ENCODE measurements around the gene RAE1.
A peak's percentile ranks its signal among the peaks of the same experiment; 100 is the strongest.
"Not testable (repeated sequence)": the region's sequence is repeated elsewhere in the genome, so short reads cannot be mapped to it uniquely, and the experiment has no call there.

Gene RAE1

GRCh38 chr20:57327820-57328219 is 23.2 kb upstream of the RAE1 start:
- DNase-seq = no peak

GRCh38 chr20:57329608-57330221 is 21.3 kb upstream of the RAE1 start, which contains the start of gene SPO11:
SPO11 (plus strand) TSS chr20:57329803; CDS start chr20:57329868, 65 bp downstream.
- DNase-seq = no peak

GRCh38 chr20:57330998-57331397 is 20.1 kb upstream of the RAE1 start:
- peak; percentile 4 for DNase-seq

GRCh38 chr20:57332105-57333089 is 18.7 kb upstream of the RAE1 start:
- DNase-seq = no peak

GRCh38 chr20:57335392-57335791 is 15.7 kb upstream of the RAE1 start:
- no peak for DNase-seq

- no peak for DNase-seq
Measured at GRCh38 chr20:57341663-57342062, 9.4 kb upstream of the RAE1 start.

GRCh38 chr20:57342829-57343228 is 8.2 kb upstream of the RAE1 start:
- DNase-seq = no peak

- no peak for DNase-seq
Measured at GRCh38 chr20:57346477-57346876, 4.6 kb upstream of the RAE1 start.

GRCh38 chr20:57347393-57347792 is 3.7 kb upstream of the RAE1 start:
- DNase-seq = no peak

- DNase-seq = not testable (repeated sequence)
Measured at GRCh38 chr20:57348200-57348921, 2.7 kb upstream of the RAE1 start.

GRCh38 chr20:57348922-57349574 is 2.0 kb upstream of the RAE1 start:
- not testable (repeated sequence) for DNase-seq

- DNase-seq = no peak
Measured at GRCh38 chr20:57350081-57350710, 859 bp upstream of the RAE1 start.

- not testable (repeated sequence) for DNase-seq
Measured at GRCh38 chr20:57350726-57351041, 371 bp upstream of the RAE1 start.

GRCh38 chr20:57352305-57352704 is 1.2 kb downstream of the RAE1 start:
- no peak for DNase-seq

GRCh38 chr20:57353351-57353750 is 2.3 kb downstream of the RAE1 start:
- DNase-seq = no peak

- no peak for DNase-seq
Measured at GRCh38 chr20:57361517-57361916, 10.5 kb downstream of the RAE1 start.

- no peak for DNase-seq
Measured at GRCh38 chr20:57364451-57364850, 13.4 kb downstream of the RAE1 start.

GRCh38 chr20:57369596-57369995 is 18.5 kb downstream of the RAE1 start:
- DNase-seq = no peak

- no peak for DNase-seq
Measured at GRCh38 chr20:57370316-57370715, 19.3 kb downstream of the RAE1 start.

GRCh38 chr20:57371363-57371762 is 20.3 kb downstream of the RAE1 start:
- DNase-seq = no peak

- DNase-seq = no peak
Measured at GRCh38 chr20:57372157-57372556, 21.1 kb downstream of the RAE1 start.

- no peak for DNase-seq
Measured at GRCh38 chr20:57372581-57373350, 21.7 kb downstream of the RAE1 start.
